HG02938 (cell line): ENCODE results near the gene SHC1.
A peak's percentile ranks its signal among the peaks of the same experiment; 100 is the strongest.

Source experiments
- ATAC-seq: cut with Tn5 transposase; IDR thresholded peaks from one replicate; pipeline ENCODE4 v1.9.1; 2021; ENCODE audit warnings: mild to moderate bottlenecking, moderate library complexity; ENCODE audit not compliant: unreplicated experiment

SHC1 gene

DNA sequence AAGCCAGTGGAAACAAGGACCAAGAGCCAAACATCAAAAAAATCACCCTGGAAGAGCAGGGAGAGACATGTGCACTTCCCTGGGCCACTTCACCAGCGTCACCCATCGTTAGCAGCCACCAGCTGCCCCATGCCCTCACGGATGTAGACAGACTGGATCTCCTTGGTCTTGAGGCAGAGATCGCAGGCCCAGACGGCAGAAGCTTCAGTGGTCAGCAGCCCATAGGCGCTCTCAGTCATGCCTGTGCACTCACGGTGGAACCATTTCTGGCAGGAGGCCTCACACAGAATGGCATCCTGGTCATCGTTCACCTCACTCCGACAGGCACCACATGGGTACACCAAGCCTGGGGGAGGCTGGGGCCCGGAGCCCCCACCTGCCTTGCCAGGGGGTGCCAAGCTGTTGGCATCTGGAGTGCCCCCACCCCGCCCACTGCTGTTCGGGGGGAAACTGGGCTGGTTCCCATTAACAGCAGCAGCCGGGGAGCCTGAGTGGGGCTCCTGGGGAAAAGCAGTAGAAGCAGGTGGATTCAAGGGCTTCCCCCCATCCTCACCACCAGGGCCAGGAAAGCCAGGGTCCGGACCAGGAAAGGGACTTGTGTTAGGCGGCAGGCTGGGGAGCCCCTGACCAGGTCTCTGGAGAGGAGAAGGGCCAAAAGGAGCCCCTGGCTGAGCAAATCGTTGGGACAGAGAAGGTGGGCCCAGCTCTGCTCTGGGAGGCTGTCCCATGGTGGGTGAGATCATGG is 11.7 kb downstream of the SHC1 start:
- ATAC-seq = no peak

DNA sequence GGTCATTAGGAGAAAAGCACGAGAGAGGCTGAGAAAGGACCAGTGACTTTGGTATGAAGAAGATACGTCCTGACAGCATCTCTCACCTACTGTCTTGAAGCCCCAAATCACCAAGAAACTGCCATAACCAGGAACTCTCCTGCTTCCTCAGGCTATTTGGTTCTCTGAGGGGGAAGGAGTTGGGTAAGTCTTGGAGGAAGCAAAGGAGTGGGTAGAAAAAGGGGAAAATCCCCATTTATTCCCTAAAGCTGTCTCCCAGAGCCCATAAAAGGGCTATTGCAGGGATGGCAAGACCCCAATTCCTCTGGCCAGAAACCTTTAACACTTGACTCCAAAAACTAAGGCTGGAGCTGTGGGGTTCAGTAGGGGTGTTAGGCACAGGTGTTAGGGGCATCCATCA is 12.5 kb downstream of the SHC1 start:
- ATAC-seq = no peak

DNA sequence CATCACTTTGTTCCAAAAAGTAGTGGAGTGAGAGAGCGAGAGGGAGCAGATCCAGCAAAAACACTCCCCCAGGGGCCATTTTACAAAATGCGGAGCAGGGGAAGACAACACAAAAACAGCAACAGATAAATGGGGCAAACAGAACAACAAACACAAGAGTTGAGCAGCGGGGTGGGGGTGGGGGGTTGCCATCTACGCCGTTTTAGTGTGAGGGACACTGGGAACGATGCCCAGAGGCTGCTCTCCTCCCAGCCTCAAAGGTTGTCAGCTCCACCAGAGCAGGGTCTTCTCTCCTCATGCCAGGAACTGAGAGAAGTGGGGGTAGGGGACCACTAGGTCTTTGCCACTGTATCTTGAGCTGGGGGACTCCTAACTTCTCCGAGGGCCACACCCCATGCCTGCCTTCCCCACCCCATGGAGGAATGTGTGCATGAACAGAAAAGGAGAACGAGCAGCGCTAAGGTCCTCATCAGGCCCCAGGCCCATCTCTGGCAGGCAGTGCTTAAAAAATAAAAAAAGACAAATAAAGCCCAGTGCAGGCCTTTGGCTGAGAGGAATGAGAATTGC is 13.4 kb downstream of the SHC1 start:
- ATAC-seq = no peak

DNA sequence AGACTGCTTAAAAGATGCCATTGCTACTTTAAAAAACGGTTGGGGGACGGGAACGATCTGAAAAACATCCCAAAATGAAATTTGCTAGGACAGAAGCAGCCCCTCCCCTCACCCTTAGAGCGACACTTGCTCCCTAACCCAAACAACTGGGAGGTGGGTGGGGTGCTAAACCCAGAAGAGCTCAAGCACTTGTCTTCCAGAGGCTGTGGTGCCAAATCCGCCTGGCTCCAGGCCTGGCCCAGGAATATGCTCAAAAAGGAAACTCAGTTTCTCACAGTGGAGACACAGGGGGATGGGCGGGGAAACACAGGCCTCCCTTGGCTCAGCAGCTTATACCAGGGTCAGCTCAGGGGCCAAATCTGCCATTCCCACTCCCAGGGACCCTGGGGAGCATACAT is 14.0 kb downstream of the SHC1 start:
- no peak for ATAC-seq

DNA sequence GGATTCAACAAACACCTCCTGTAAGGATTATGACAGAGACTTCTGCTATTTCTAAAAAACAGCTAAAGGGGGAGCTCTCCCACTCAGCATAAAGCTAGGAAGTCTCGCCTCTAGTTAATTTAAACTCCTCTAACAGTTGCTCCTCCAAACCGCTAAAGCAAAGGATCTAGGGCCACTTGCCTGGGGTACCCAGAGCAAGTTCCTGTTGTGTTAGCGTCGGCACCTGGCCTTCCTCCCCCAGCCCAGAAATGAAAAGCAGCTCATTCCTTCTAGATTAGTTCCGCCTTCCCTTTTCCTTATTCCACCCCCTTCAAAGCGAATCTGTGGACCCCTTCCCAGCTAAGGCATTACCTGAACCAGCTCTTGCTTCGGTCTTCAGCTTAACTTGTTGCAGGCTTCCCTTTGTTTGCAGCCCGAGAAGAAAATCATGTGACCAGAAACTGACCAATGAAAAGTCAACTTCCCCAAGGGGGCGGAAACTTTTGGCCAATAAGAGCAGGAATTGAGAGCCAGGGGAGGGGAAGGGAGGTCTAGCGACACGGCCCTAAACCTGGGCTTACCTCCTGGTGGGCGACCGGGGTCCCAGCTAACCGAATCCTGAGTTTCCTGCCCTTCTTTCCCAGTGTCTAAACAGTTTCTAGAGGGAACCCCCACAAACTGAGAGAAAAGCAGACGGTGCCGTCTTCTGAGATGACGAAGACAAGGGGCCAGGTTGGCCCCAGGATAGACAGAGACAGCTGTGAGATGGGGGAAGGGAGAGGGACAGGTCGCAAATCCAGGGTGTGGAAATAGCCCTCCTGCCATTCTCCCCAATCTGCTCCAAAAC is 14.6 kb downstream of the SHC1 start, which contains the start of gene PBXIP1:
Gene PBXIP1, minus strand, starts transcription at position 382 of the 826 bp plus-strand sequence. CDS start 2,378 bp downstream, outside the sequence.
- no peak for ATAC-seq

DNA sequence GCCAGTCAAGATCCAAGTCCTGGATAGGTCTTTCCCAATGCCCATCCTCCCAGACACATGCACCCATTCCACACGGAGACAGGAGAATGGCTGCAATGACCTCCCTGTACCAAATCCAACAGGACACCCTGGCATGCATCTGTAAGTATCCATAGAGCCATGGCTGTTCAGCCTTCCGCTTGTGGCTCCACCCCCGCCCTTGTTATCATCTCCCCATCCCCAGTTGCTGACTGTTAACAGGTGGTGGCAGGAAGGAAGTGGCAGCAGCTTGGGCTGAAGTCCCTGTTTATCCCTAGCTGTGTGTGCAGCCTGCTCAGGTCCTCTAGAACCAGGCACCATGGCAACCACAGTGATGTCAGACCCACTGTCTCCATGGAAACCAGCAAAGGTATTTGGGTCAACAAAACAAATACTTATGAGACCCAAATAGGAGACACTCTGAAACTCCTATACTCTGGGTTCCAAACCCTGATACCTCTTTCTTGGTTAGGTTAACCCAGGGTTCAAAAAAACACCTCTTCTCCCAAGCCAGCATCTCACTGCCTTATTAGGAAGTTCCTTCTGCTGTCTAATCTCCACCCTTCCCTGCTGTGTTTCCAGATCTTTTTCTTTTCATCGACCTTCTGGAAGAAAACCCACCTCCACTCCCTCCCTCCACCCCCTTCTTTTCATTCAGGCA is 15.4 kb downstream of the SHC1 start:
- peak; percentile 77 for ATAC-seq

DNA sequence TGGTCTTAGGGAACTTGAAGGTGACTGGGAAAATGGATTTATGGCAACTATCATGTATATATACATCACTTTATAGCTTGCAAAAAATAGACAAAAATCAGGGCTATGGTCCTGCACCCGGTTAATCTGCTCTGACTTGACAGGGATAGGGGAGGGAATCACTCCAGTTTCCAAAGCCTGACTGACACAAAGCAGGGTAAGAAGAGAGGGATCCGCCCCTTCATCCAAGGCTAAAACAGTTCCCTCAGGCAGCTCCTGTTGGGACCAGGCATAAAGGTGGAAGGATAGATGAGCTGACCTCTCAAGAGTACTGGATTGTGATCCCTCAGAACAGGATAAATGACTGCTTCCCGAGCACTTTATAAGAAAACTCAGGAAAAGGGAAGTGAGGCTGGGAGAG is 16.0 kb downstream of the SHC1 start:
- ATAC-seq = no peak

DNA sequence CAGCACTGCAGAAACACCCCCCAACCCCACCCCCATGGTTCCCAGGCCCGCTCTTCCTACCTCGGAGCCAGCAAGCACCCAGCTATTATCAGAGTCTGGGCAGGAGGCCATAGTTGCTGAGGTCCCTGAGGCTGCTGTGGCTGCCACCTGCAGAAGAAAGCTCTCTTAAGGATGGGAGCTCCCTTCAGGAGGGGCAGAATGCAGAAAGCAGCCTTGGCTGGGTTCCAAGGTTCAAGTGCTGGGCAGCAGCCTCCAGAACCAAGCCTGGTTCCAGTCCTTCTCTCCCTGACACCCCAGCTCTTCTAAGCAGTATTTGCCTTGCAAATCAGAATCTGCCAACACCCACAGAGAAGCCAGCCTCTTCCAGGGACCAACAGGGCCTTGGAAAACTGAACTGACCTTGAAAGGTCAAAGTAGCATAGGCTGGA is 16.9 kb downstream of the SHC1 start:
- ATAC-seq = no peak

DNA sequence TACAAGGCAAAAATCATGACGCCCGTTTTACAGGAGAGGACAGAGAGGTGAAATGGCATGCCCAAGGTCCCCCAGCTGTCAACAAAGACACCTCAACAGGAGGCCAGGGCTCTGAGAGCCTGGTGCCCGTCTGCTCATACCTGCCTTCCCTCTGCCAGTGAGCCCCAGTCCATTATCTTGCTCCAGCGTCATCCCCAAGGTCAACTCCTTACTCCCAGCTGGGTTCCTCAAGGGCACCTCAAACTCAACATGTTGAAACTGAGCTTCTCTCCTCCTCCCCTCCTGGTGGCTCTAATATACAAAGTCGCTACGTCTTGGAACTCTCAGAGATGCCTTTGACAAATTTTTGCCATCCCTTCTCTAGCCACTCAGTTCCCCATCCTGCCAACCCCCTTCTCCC is 17.9 kb downstream of the SHC1 start:
- ATAC-seq = no peak

DNA sequence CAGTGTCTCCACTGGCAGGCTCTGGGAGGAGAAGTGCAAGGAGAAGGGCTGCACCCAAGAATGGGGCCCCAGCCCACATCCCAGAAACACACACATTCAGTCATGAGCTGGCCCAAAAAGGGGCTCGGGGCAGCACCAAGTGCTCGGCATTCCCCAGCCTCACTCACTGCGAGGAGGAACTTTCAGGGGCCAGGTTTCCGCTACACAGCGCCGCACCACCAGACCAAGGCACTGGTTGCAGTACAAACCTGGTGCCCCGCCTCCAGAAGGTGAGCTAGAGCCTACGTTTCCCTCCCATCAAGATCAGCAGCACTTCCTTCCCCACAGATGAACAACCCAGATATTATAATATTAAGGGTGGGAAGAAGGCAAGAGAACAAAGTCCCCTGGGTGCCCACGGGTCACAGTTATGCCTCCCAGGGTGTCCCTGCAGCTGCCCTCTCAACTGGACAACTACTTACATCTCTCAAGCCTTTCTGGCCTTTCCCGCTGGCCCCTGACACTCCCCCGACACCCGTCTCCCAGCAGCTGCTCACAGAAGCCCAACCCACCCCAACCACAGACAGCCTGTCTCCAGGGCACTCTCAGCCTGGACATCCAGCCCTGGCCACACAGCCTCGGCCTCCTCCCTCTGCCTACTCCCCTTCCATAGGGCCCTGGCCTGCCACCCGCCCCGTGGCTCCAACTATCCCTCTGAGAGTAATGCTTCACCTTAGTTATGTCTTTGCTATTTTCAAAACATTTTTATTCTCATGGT is 18.5 kb downstream of the SHC1 start:
- no peak for ATAC-seq

DNA sequence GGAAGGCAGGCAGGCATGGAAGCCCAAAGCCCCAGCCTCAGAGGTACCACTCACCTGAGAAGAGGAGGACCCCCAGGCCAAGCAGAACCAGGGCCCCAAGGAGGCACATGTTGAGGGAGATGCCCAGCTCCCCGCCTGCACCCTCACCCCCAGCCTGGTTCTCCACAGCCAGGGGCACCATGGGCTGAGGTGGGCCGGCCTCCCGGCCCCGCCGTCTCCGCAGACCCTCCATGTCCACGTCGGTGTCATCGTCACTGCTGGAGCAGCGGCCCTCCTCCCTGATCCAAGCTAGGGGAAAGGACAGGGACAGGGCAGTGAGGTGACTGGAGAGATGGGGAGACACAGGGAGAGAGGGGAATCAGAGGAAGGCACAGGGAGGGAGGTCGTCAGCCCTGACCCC is 22.5 kb downstream of the SHC1 start:
- no peak for ATAC-seq

DNA sequence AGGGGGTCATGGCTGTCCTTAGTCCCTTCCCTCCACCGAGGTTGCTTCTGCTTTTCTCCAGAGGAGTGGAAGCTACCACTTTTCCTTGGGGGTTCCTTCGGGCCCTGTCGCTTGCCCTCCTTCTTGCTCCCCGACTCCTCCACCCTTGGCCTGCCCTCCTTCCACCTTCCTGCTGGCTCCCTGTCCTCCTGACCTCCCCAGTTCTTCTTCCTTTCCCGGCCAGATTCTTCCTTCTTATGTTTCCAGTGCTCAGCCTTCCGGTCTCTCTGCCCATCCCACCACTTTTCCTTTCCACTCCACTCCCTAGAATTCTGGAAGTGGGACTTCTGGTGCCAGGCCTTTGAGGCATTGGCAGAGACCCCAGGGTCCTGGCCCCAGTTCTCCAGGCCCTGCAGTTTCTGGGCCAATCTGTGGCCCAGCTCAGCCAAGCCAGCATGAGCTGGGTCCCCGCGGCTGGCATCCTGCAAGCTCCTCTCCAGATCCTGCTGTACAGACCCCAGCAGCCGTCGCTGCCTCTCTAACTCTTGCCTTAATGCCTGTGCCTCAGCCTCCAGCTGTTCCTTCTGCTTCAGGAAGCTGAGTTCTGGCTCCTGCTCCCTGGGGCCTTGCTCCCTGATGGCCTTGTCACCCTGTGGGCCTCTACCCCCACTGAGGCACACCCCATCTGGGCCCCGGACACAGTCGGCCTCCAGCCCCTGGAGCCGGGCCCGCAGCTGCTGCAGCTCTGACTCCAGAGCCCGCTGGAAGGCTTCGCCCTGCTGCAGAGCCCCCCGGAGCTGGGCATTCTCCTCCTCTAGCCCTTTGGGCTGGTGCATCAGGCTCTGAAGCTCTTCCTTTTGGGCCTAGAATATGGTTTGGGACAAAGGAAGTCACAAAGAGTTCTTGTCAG is 24.3 kb downstream of the SHC1 start:
- no peak for ATAC-seq

DNA sequence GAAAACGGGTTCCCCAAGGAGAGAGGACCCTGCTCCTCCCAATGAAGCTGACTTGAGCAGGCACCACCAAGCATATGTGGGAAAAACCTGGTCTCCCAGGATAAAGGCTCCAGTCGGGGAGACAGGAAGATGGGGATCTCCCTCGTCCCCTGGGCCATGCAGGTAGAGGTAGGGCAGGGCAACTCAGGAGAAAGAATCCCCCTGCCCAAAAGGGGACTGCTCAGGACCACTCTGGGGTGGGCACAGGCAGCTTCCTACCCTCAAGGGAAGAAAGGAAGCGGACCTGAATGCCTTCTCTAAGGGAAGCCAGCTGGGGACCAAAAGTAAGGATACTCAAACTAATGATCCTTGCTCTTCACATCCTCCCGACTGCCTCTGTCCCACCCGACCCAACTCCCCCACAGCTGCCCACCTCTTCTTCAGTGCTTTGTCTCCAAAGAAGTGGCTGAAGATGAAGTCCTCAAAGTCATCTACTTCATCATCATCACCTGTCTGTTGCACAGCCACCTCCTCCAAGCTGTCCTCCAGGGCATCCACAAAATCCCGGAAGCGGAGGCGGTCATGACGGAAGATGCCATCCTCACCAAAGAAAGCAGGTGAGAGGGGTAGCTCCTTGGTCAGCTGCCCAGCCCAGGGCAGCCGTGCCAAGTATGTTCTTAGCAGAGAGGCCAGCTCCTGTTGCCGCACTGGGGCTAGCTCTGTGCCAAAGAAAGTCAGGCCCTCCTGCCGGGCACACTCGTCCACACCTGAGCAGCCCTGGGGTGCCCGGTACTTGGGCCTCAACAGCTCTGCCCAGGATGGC is 25.2 kb downstream of the SHC1 start:
- ATAC-seq = no peak

DNA sequence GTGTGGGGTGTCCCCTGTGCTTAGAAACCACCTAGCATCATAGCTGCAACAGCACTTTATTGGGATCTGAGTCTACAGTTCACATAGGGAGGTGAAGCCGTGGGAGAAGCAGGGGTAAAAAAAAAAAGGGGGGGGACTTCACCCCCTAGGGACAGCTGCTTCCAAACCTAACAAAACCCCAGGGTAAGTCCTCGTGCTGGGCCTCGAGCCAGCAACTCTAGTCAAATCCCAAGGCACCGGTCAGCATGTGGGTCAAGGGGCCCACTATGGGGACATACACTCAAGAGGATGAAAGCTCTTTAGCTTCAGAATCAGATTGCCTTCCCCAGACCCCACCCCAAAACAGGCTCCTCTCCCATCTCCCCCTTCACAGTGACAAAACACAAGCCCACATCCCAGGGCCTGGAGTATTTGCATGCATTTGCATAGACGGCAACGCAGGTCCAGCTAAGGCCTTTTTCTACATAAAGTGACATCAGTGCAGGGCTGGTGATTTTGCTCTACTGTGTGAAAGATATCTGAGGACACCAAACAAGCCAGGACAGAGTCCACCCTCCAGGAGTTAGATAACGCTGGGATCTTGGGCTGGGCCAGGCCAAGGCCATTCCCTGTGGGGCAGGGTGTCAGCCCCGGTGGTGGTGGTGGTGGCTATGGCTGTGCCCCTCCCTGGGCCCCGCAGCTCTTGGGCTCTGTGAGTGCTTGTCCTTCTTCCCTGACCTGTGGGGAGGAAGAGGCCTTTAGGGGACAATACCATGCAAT is 26.0 kb downstream of the SHC1 start:
- no peak for ATAC-seq

DNA sequence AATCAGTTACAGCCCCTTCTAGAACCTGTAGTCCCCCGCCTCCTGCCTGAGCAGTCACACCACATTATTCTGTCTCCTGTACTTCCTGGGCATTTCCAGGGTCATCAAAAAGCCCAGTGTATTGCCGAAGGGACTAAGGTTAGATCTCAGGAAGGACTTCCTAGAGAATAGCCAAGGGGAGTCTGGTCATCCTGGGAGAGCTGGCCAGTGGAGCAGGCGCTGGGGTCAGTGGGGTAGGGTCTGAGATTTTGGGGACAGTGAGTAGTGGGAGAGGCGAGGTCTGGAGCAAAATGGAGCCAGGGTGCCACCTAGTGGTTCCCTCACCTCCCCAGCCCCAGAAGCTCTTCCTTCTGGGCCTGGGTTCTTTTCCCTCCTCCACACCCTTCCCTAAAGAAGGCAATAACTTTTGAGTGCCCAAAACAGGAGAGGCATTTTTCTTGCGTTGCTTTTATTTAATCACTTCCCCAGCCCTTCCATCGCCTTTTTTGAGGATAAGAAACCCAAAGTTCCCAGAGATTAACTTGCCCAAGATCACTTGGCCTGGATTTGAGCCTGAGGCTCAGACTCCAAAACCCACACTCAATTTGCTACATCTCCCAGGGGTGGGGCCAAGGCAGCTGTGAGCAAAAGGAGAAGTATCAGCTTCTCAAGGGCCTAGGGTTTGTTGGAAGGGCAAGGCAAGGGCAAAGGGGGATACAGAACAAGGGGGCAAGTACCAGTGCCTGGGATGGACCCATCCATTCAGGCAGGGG is 26.7 kb downstream of the SHC1 start:
- ATAC-seq = no peak

DNA sequence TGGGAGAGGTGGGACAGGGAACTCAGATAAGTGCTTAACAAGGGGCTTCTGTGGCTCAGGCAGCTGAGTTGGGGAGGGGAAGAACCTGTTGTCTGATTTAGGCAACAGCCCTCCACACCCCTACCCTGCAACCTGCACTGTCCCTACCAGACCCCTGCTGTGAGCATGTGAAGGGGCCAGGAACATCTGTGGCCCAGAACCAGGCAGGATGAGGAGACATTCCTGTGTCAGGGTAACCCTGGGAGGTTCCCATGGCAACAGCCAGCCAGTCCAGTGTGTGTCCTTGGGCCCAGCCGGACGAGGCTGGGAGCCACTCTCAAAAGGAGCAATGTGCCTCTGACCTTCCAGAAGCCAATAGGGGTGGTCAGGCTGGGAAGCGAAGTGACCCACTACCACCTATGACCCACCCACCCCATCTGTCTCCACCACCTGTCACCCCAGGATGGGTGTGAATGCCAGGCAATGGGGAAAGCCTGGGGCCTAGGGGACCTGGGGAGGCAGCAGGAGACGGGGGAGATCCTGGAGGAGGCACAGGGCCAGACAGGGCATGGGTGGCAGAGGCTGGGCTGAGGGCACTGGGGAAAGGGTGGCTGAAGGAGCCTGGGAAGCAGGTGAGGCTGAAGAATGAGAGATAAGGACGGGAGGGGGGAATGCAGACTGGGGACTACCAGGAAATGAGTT is 29.1 kb downstream of the SHC1 start:
- no peak for ATAC-seq
